Activated B cell treated with CpG ODN at 0.5 μM for 24 hours (primary cell): ENCODE results near the gene SLC4A7. TPM values are rescaled to one million over a fixed set of nuclear protein-coding genes. Genes with fewer than 3 reads are reported as not detected.

Source experiments
- ATAC-seq: fragments of 200-7000 bp; cut with Tn5 transposase; one replicate; pipeline ENCODE4 v1.10.0; 2021; ENCODE audit warnings: low read depth, mild to moderate bottlenecking, moderate library complexity
- CTCF ChIA-PET: fragments of 350-600 bp; sonication (Branson Sonifier 250); formaldehyde crosslinking; loops from one replicate; lab custom pipeline; 2021; ENCODE audit warnings: antibody characterized with exemption; lab: Charles Lee
- POLR2A ChIA-PET: fragments of 350-600 bp; sonication (Branson Sonifier 250); formaldehyde crosslinking; loops from one replicate; lab custom pipeline; 2021; ENCODE audit warnings: antibody characterized with exemption; lab: Charles Lee
- DNase-seq: peaks from one replicate; pipeline ENCODE4 v3.0.0; 2022
- H3K27ac Mint-ChIP-seq: one replicate; pipeline ENCODE4 v1.8.0; 2020; ENCODE audit warnings: mixed read lengths
- H3K27me3 Mint-ChIP-seq: one replicate; pipeline ENCODE4 v1.8.0; 2021; ENCODE audit warnings: mixed read lengths
- H3K36me3 Mint-ChIP-seq: one replicate; pipeline ENCODE4 v1.8.0; 2021; ENCODE audit warnings: low read depth, mixed read lengths
- H3K4me1 Mint-ChIP-seq: one replicate; pipeline ENCODE4 v1.8.0; 2021; ENCODE audit warnings: mixed read lengths
- H3K4me3 Mint-ChIP-seq: one replicate; pipeline ENCODE4 v1.8.0; 2020; ENCODE audit warnings: mild to moderate bottlenecking, mixed read lengths
- H3K9me3 Mint-ChIP-seq: one replicate; pipeline ENCODE4 v1.8.0; 2020; ENCODE audit warnings: mixed read lengths
- CTCF ChIP-seq: fragments of 200-600 bp; IDR thresholded peaks from one replicate; pipeline ENCODE4 v1.8.0; 2022; ENCODE audit warnings: antibody characterized with exemption, mild to moderate bottlenecking
- intact Hi-C: fragments of 100-400 bp; cut with micrococcal nuclease; formaldehyde crosslinking; loops from one replicate; pipeline ENCODE4 v1.15.1; 2024
- total RNA-seq: library from RNA; stranded (reverse); gene quantifications from 2 replicates; pipeline ENCODE4 v1.2.3, GENCODE V29; 2022

The SLC4A7 gene
- total RNA-seq, 1 donor from 2014 or later = 31.3 TPM

- ATAC-seq (no peak), DNase-seq (no peak)
- Mint-ChIP-seq H3K4me3 (no peak overlapping the region), H3K9me3 (no peaks in the 10 kb centered on the region), H3K36me3 (no peaks in the 10 kb centered on the region), H3K4me1 (peaks cover 27% of the 10 kb centered on the region), H3K27ac (no peak overlapping the region), H3K27me3 (no peaks in the 10 kb centered on the region)
- intact Hi-C loops = loop anchor here (5.0 kb wide), 1 partner anchor 38 kb away; no protein-coding TSS in a partner anchor
- POLR2A ChIA-PET = no interaction called here
- CTCF ChIA-PET = interaction anchor here (0.7 kb wide), 1 partner anchor 13 kb away, joined by 3 read pairs; no protein-coding TSS in a partner anchor
- TF ChIP-seq CTCF = no peak
These were observed 129.5 kb downstream of the SLC4A7 start for GRCh38 chr3:27354588-27355203.

DNA sequence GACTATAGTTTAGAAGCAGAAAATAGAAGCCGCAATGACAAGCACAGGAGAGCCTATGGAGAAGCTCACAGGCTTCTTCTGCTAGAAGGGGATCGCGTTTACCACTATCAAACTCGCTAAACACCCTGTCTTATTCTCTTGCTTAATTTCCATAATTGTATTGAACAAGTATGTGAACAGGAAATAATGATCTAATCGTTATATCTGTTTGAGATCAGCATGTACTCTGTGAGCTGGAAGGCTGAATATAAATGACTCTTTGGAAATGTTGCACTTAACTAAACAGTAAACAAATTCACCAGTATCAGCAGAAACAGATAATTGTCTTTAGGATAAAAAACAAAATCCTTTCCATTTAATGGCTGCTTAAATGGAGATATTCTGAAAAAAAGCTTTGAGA is 130.0 kb downstream of the SLC4A7 start:
- CTCF ChIA-PET = interaction anchor here (0.7 kb wide), 1 partner anchor 13 kb away, joined by 3 read pairs; no protein-coding TSS in a partner anchor
- DNase-seq = no peak
- POLR2A ChIA-PET = no interaction called here
- no peaks in the 10 kb centered on the region for H3K36me3 Mint-ChIP-seq
- no peak for TF ChIP-seq CTCF
- ATAC-seq = no peak
- no peak overlapping the region for H3K4me3 Mint-ChIP-seq
- no peaks in the 10 kb centered on the region for H3K27me3 Mint-ChIP-seq
- H3K27ac Mint-ChIP-seq = no peak overlapping the region
- intact Hi-C loops = no loop called here
- peaks cover 23% of the 10 kb centered on the region for H3K4me1 Mint-ChIP-seq
- H3K9me3 Mint-ChIP-seq = no peaks in the 10 kb centered on the region

DNA sequence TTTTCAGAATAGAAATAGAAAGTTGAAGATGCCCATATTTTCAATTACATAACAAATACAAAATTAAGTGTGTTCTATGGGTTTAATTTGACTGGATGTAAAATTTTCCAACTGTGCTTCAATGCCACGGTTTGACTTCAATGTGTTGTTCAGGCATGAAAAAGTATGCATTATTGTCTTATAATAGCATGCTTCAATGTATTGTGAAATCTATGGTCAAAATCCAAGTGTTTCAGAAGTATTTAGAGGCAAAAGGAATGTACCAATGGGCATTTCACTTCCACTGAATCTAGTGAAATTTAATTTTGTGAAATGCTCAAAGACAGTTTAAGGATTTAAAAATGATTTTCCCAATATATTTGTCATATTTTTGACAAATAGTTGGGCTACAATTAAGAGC is 131.0 kb downstream of the SLC4A7 start:
- intact Hi-C loops = no loop called here
- CTCF ChIA-PET = no interaction called here
- H3K36me3 Mint-ChIP-seq = no peaks in the 10 kb centered on the region
- H3K27ac Mint-ChIP-seq = no peak overlapping the region
- no peak for TF ChIP-seq CTCF
- no peaks in the 10 kb centered on the region for H3K27me3 Mint-ChIP-seq
- no peak overlapping the region for H3K4me3 Mint-ChIP-seq
- ATAC-seq (no peak), DNase-seq (no peak)
- no peaks in the 10 kb centered on the region for H3K9me3 Mint-ChIP-seq
- POLR2A ChIA-PET = no interaction called here
- peaks cover 14% of the 10 kb centered on the region for H3K4me1 Mint-ChIP-seq

DNA sequence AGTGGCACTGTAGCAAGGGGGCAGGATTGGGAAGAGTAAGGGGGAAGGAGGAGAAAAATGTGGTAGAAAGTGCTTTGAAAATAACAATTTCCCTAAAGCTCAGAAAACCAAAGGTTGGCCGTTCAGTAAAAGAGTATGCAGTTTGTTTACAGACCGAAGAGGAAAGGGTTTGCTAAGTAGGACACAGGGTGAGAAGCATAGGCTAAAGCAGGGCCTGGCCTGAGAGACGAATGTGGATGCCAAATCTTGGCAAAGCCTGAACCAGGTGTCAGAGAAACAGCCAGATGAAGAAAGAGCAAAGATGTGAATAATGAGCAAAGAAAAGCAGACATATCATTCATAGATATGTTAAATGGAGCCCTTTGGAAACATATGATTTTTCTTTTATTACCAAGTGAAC is 132.1 kb downstream of the SLC4A7 start:
- peaks cover 7% of the 10 kb centered on the region for H3K4me1 Mint-ChIP-seq
- ChIA-PET POLR2A (no interaction called here), CTCF (no interaction called here)
- intact Hi-C loops = no loop called here
- no peaks in the 10 kb centered on the region for H3K36me3 Mint-ChIP-seq
- no peak overlapping the region for H3K4me3 Mint-ChIP-seq
- H3K27me3 Mint-ChIP-seq = no peaks in the 10 kb centered on the region
- H3K9me3 Mint-ChIP-seq = no peaks in the 10 kb centered on the region
- DNase-seq (no peak), ATAC-seq (no peak)
- TF ChIP-seq CTCF = no peak
- no peak overlapping the region for H3K27ac Mint-ChIP-seq

GRCh38 chr3:27349832-27350231 is 134.4 kb downstream of the SLC4A7 start:
- no peak overlapping the region for H3K27ac Mint-ChIP-seq
- TF ChIP-seq CTCF = no peak
- no peak for ATAC-seq
- no peak overlapping the region for H3K4me3 Mint-ChIP-seq
- DNase-seq = no peak
- no peaks in the 10 kb centered on the region for H3K36me3 Mint-ChIP-seq
- H3K27me3 Mint-ChIP-seq = no peaks in the 10 kb centered on the region
- ChIA-PET POLR2A (no interaction called here), CTCF (interaction anchor here (1.3 kb wide), 1 partner anchor 8 kb away, joined by 3 read pairs; no protein-coding TSS in a partner anchor)
- peaks cover 7% of the 10 kb centered on the region for H3K4me1 Mint-ChIP-seq
- intact Hi-C loops = no loop called here
- no peaks in the 10 kb centered on the region for H3K9me3 Mint-ChIP-seq
